IMR-90 (cell line): ENCODE data around the gene TDP2. TPM values are rescaled to one million over a fixed set of nuclear protein-coding genes. Genes with fewer than 3 reads are reported as not detected.

Experiments used
- ATAC-seq: fragments of 200-7000 bp; cut with Tn5 transposase; 2 replicates; pipeline ENCODE4 v1.9.1; 2020; ENCODE audit warnings: low read depth, mild to moderate bottlenecking, moderate library complexity
- BruUV-seq: library from RNA; stranded (reverse); fragments of 400-500 nt; replicated peaks from 2 replicates; lab custom pipeline; 2021; lab: Mats Ljungman, UMichigan
- CTCF ChIA-PET: fragments of 300-600 bp; formaldehyde crosslinking; extraction: SDS; loops from one replicate; lab custom pipeline; 2021; ENCODE audit warnings: antibody characterized with exemption; lab: Yijun Ruan, JAX
- POLR2A ChIA-PET: fragments of 300-600 bp; sonication (Branson Sonifier 250); formaldehyde crosslinking; loops from one replicate; lab custom pipeline; 2022; ENCODE audit warnings: antibody characterized with exemption; ENCODE audit not compliant: unreplicated experiment; lab: Charles Lee
- DNase-seq: peaks from one replicate; pipeline ENCODE4 v3.0.0; 2013
- H2AFZ ChIP-seq: replicated peaks from 2 replicates; pipeline ENCODE3; 2013; ENCODE audit warnings: low read length, mild to moderate bottlenecking; ENCODE audit not compliant: poor library complexity
- H2AK5ac ChIP-seq: 2 replicates; pipeline ENCODE4 v1.6.1; 2013; ENCODE audit warnings: low read depth, low read length, inconsistent platforms
- H2AK9ac ChIP-seq: replicated peaks from 2 replicates; pipeline ENCODE3; 2013; ENCODE audit warnings: mild to moderate bottlenecking, low read depth, low read length, moderate library complexity; ENCODE audit not compliant: poor library complexity
- H2BK120ac ChIP-seq: 2 replicates; pipeline ENCODE4 v1.6.1; 2013; ENCODE audit warnings: low read depth, low read length, inconsistent platforms
- H2BK15ac ChIP-seq: 3 replicates; pipeline ENCODE4 v1.6.1; 2013; ENCODE audit warnings: low read depth, low read length, inconsistent platforms
- H2BK20ac ChIP-seq: 2 replicates; pipeline ENCODE4 v1.6.1; 2013; ENCODE audit warnings: low read depth, mild to moderate bottlenecking, inconsistent platforms, low read length, moderate library complexity
- H2BK5ac ChIP-seq: 2 replicates; pipeline ENCODE4 v1.6.1; 2013; ENCODE audit warnings: mild to moderate bottlenecking, low read depth, low read length, inconsistent platforms; ENCODE audit not compliant: poor library complexity, severe bottlenecking
- H3K14ac ChIP-seq: replicated peaks from 2 replicates; pipeline ENCODE4 v1.6.1; 2013; ENCODE audit warnings: low read depth, low read length, inconsistent platforms
- H3K18ac ChIP-seq: 2 replicates; pipeline ENCODE4 v1.6.1; 2013; ENCODE audit warnings: low read depth, low read length, control low read depth
- H3K23ac ChIP-seq: 2 replicates; pipeline ENCODE4 v1.6.1; 2013; ENCODE audit warnings: low read depth, low read length, inconsistent platforms
- H3K27ac ChIP-seq: 2 replicates; pipeline ENCODE4 v1.5.1; 2013; ENCODE audit warnings: mild to moderate bottlenecking, control low read depth, low read length; ENCODE audit not compliant: insufficient read depth
- H3K27me3 ChIP-seq: 2 replicates; pipeline ENCODE4 v1.6.1; 2013; ENCODE audit warnings: low read length; ENCODE audit not compliant: control insufficient read depth, insufficient read depth
- H3K36me3 ChIP-seq: 2 replicates; pipeline ENCODE4 v1.6.1; 2013; ENCODE audit warnings: low read length, mixed read lengths; ENCODE audit not compliant: control insufficient read depth, insufficient read depth
- H3K4ac ChIP-seq: 2 replicates; pipeline ENCODE4 v1.6.1; 2013; ENCODE audit warnings: low read depth, low read length, inconsistent platforms
- H3K4me1 ChIP-seq: 2 replicates; pipeline ENCODE4 v1.6.1; 2013; ENCODE audit warnings: low read length, mixed read lengths; ENCODE audit not compliant: control insufficient read depth, insufficient read depth
- H3K4me2 ChIP-seq: 2 replicates; pipeline ENCODE4 v1.6.1; 2013; ENCODE audit warnings: low read depth, mild to moderate bottlenecking, control low read depth, low read length, moderate library complexity
- H3K4me3 ChIP-seq: 2 replicates; pipeline ENCODE4 v1.5.1; 2013; ENCODE audit warnings: low read depth, mild to moderate bottlenecking, control low read depth, low read length, moderate library complexity; ENCODE audit not compliant: insufficient read depth
- H3K56ac ChIP-seq: 2 replicates; pipeline ENCODE4 v1.6.1; 2013; ENCODE audit warnings: low read length, inconsistent platforms; ENCODE audit not compliant: insufficient read depth; ENCODE audit errors: extremely low read depth
- H3K79me1 ChIP-seq, 2 experiments: 2 replicates each; pipeline ENCODE4 v1.6.1; 2013; ENCODE audit warnings: low read length in 2 of 2, inconsistent platforms in 1 of 2, low read depth in 1 of 2
- H3K9ac ChIP-seq: 2 replicates; pipeline ENCODE4 v1.6.1; 2013; ENCODE audit warnings: low read depth, low read length, control low read depth
- H3K9me1 ChIP-seq: 2 replicates; pipeline ENCODE4 v1.6.1; 2013; ENCODE audit warnings: low read length, inconsistent platforms; ENCODE audit not compliant: insufficient read depth
- H3K9me3 ChIP-seq: 2 replicates; pipeline ENCODE4 v1.6.1; 2013; ENCODE audit warnings: low read length; ENCODE audit not compliant: control insufficient read depth, insufficient read depth
- H4K20me1 ChIP-seq: 2 replicates; pipeline ENCODE4 v1.6.1; 2013; ENCODE audit warnings: low read length, inconsistent platforms; ENCODE audit not compliant: insufficient read depth
- H4K5ac ChIP-seq: 2 replicates; pipeline ENCODE4 v1.6.1; 2013; ENCODE audit warnings: mild to moderate bottlenecking, low read depth, low read length, control low read depth
- H4K8ac ChIP-seq, 2 experiments: 2 replicates each; pipeline ENCODE4 v1.6.1; 2013; ENCODE audit warnings: low read depth in 2 of 2, low read length in 2 of 2, control low read depth in 1 of 2, inconsistent platforms in 1 of 2
- H4K91ac ChIP-seq: 2 replicates; pipeline ENCODE4 v1.6.1; 2013; ENCODE audit warnings: low read depth, low read length, inconsistent platforms; ENCODE audit not compliant: insufficient read depth
- CHD1 ChIP-seq: IDR thresholded peaks from 2 replicates; pipeline ENCODE4 v1.6.1; 2012; ENCODE audit warnings: low read depth, low read length, improper control_type of control experiment
- FOS ChIP-seq: fragments of 150-350 bp; IDR thresholded peaks from 2 replicates; pipeline ENCODE4 v1.6.1; 2016; ENCODE audit warnings: low read depth, low read length
- MAFK ChIP-seq: IDR thresholded peaks from 2 replicates; pipeline ENCODE4 v1.6.1; 2012; ENCODE audit warnings: low read depth, low read length, improper control_type of control experiment
- MAZ ChIP-seq: IDR thresholded peaks from 2 replicates; pipeline ENCODE4 v1.6.1; 2012; ENCODE audit warnings: low read depth, mild to moderate bottlenecking, low read length, improper control_type of control experiment, moderate library complexity, borderline replicate concordance
- MXI1 ChIP-seq: IDR thresholded peaks from 2 replicates; pipeline ENCODE4 v1.6.1; 2012; ENCODE audit warnings: low read depth, mild to moderate bottlenecking, low read length, moderate library complexity, borderline replicate concordance
- NFE2L2 ChIP-seq: fragments of 150-350 bp; IDR thresholded peaks from 2 replicates; pipeline ENCODE4 v1.6.1; 2016; ENCODE audit warnings: low read depth, mild to moderate bottlenecking, low read length
- RAD21 ChIP-seq: IDR thresholded peaks from 2 replicates; pipeline ENCODE4 v1.6.1; 2012; ENCODE audit warnings: low read length, improper control_type of control experiment
- RCOR1 ChIP-seq: IDR thresholded peaks from 2 replicates; pipeline ENCODE4 v1.6.1; 2012; ENCODE audit warnings: mild to moderate bottlenecking, low read length, improper control_type of control experiment; ENCODE audit not compliant: insufficient replicate concordance
- RFX5 ChIP-seq: IDR thresholded peaks from 2 replicates; pipeline ENCODE4 v1.8.0; 2012; ENCODE audit warnings: low read depth, mild to moderate bottlenecking, low read length, moderate library complexity
- SMC3 ChIP-seq: fragments of 150-350 bp; IDR thresholded peaks from 2 replicates; pipeline ENCODE4 v1.6.1; 2016; ENCODE audit warnings: low read depth, mild to moderate bottlenecking, antibody characterized with exemption, low read length, moderate library complexity
- USF2 ChIP-seq: fragments of 150-350 bp; IDR thresholded peaks from 2 replicates; pipeline ENCODE4 v1.6.1; 2017; ENCODE audit warnings: mild to moderate bottlenecking, antibody characterized with exemption, low read length, low read depth
- WGBS, 2 experiments: methylation state at CpG; one replicate each; pipeline versions ENCODE4 v1.1.5 to v1.1.7; 2013; ENCODE audit warnings: missing lambda C conversion rate in 2 of 2; ENCODE audit not compliant: insufficient read length in 1 of 2; ENCODE audit errors: extremely low coverage in 2 of 2; 5-methylcytosine and 5-hydroxymethylcytosine counted together
- dilution Hi-C: fragments of 300-500 bp; cut with HindIII; formaldehyde crosslinking; loops from one replicate; pipeline ENCODE4 v1.14.3; 2018; ENCODE audit warnings: low sequenced_read_pairs; ENCODE audit not compliant: unreplicated experiment
- in situ Hi-C: fragments of 300-500 bp; cut with MboI; formaldehyde crosslinking; loops from 3 replicates; pipeline ENCODE4 v1.14.3; 2019; ENCODE audit warnings: low sequenced_read_pairs, inconsistent platforms, mixed read lengths
- intact Hi-C: fragments of 100-400 bp; cut with micrococcal nuclease; formaldehyde crosslinking; loops from 2 replicates; pipeline ENCODE4 v1.10.0; 2022
- polyA plus RNA-seq, 3 experiments: library from polyadenylated mRNA; depleted of rRNA; stranded (reverse); fragments of >200 nt; gene quantifications; 2 replicates each; pipeline ENCODE4 v1.2.3, GENCODE V29; 2012; ENCODE audit warnings: low replicate concordance in 1 of 3
- total RNA-seq: library from RNA; depleted of rRNA; stranded (reverse); fragments of >200 nt; gene quantifications from 2 replicates; pipeline ENCODE4 v1.2.3, GENCODE V29; 2012
- TF ChIP-seq, protein P1 (sequence below): conservative IDR thresholded peaks from 2 replicates; pipeline ENCODE4 v1.5.1; 2012; ENCODE audit warnings: mild to moderate bottlenecking, low read depth, low read length, improper control_type of control experiment
- TF ChIP-seq, protein P2 (sequence below): fragments of 150-350 bp; IDR thresholded peaks from 2 replicates; pipeline ENCODE4 v1.6.1; 2016; ENCODE audit warnings: low read depth, mild to moderate bottlenecking, low read length, moderate library complexity, borderline replicate concordance

The TDP2 gene
- total and polyA plus RNA-seq, 2 of the 4 experiments (the other 2 are of a cell fraction), result 13.6 to 22.8 TPM

GRCh38 chr6:24614648-24615047 is 52.1 kb downstream of the TDP2 start:
- no peaks in the 10 kb centered on the region for H3K36me3 ChIP-seq
- H3K56ac ChIP-seq, result no peak overlapping the region
- no peaks in the 10 kb centered on the region for H3K9me1 ChIP-seq
- H2BK120ac ChIP-seq, result no peak overlapping the region
- in situ Hi-C loops (no loop called here), intact Hi-C loops (no loop called here), dilution Hi-C loops (no loop called here)
- H3K4me1 ChIP-seq, result no peaks in the 10 kb centered on the region
- H3K4ac ChIP-seq, result no peak overlapping the region
- peaks cover 4% of the 10 kb centered on the region for H3K27me3 ChIP-seq
- no peak overlapping the region for H3K18ac ChIP-seq
- H4K8ac ChIP-seq, result no peak overlapping the region
- TF ChIP-seq NFE2L2 (no peak), MAZ (no peak), FOS (no peak), MAFK (no peak), RAD21 (no peak), RCOR1 (no peak), USF2 (no peak), CHD1 (no peak), SMC3 (no peak), MXI1 (no peak), RFX5 (no peak)
- TF ChIP-seq, protein P1, sequence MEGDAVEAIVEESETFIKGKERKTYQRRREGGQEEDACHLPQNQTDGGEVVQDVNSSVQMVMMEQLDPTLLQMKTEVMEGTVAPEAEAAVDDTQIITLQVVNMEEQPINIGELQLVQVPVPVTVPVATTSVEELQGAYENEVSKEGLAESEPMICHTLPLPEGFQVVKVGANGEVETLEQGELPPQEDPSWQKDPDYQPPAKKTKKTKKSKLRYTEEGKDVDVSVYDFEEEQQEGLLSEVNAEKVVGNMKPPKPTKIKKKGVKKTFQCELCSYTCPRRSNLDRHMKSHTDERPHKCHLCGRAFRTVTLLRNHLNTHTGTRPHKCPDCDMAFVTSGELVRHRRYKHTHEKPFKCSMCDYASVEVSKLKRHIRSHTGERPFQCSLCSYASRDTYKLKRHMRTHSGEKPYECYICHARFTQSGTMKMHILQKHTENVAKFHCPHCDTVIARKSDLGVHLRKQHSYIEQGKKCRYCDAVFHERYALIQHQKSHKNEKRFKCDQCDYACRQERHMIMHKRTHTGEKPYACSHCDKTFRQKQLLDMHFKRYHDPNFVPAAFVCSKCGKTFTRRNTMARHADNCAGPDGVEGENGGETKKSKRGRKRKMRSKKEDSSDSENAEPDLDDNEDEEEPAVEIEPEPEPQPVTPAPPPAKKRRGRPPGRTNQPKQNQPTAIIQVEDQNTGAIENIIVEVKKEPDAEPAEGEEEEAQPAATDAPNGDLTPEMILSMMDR, result no peak
- TF ChIP-seq, protein P2, sequence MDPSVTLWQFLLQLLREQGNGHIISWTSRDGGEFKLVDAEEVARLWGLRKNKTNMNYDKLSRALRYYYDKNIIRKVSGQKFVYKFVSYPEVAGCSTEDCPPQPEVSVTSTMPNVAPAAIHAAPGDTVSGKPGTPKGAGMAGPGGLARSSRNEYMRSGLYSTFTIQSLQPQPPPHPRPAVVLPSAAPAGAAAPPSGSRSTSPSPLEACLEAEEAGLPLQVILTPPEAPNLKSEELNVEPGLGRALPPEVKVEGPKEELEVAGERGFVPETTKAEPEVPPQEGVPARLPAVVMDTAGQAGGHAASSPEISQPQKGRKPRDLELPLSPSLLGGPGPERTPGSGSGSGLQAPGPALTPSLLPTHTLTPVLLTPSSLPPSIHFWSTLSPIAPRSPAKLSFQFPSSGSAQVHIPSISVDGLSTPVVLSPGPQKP, result no peak
- no peaks in the 10 kb centered on the region for H3K79me1 ChIP-seq
- no peak overlapping the region for H3K23ac ChIP-seq
- H2BK20ac ChIP-seq, result no peak overlapping the region
- CTCF ChIA-PET, result no interaction called here
- no peak overlapping the region for H3K27ac ChIP-seq
- no peak overlapping the region for H3K14ac ChIP-seq
- ATAC-seq, result no peak
- H3K9me3 ChIP-seq, result no peaks in the 10 kb centered on the region
- BruUV-seq, result no TSS peak
- no peak overlapping the region for H2AK5ac ChIP-seq
- POLR2A ChIA-PET, result interaction anchor here (0.6 kb wide), 1 partner anchor 217 kb away, joined by 7 read pairs; no protein-coding TSS in a partner anchor
- H2BK15ac ChIP-seq, result no peak overlapping the region
- WGBS, 2 experiments, result no CpG with 5 or more reads among the region's 2 CpGs
- H4K5ac ChIP-seq, result no peak overlapping the region
- no peak overlapping the region for H2BK5ac ChIP-seq
- no peak overlapping the region for H4K91ac ChIP-seq
- no peak overlapping the region for H2AK9ac ChIP-seq
- H3K4me3 ChIP-seq, result no peak overlapping the region
- no peak overlapping the region for H3K9ac ChIP-seq
- H3K4me2 ChIP-seq, result no peak overlapping the region
- no peak for DNase-seq
- no peaks in the 10 kb centered on the region for H4K20me1 ChIP-seq
- H2AFZ ChIP-seq, result no peak overlapping the region
